Brain pericyte (primary cell): Measurements from ENCODE around the gene NAV3.
"Not testable (repeated sequence)": the region's sequence is repeated elsewhere in the genome, so short reads cannot be mapped to it uniquely, and the experiment has no call there.

ENCODE experiments used
- DNase-seq: peaks from one replicate; pipeline ENCODE4 v3.0.0-alpha.2; 2012; ENCODE audit warnings: low read depth, low spot score

The NAV3 gene

DNA sequence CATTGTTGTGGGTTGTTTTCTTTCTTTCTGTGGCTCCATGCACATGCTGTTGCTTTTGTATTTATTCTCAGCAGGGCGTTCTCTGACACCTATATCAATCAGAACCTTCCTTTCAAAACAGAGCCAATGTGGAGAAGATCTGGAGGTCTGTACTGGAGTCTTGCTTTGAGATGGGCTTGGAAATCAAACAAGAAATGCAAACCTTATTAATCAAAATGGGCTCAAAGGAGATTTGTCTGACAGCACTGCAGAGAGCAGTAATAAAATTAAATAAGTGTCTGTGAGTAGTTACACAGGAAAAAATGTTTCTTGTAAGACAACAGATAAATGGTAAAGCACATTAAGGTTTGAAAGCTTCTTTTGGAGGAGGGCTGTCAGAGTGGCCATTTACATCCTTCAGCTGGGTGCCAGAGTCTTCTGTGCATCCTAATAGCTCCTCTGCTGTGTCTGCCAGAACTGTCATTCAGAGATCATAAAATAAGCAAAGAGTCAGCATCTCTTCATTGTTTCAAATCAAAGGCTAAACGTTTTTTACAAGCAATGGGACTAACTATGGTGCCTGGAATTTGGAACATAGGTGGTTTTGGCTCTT is 414.3 kb downstream of the NAV3 start:
- no peak for DNase-seq

DNA sequence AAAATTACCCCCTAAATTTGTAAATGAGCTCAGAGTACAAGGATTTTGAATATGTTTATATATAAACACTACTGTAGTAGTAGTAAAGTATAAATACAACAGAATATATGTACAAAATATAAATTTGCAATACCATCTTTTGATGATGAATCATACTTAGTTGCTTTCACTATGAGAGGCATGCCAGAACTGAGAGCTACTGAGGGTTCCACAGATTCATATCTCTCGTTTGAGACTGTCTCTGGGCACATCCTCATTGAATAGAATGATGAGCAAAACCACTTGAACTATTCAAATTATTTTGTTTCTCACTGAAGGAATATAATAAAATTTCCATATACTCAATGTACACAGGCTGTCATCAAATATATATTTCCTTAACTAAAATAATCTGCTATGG is 417.6 kb downstream of the NAV3 start:
- no peak for DNase-seq

DNA sequence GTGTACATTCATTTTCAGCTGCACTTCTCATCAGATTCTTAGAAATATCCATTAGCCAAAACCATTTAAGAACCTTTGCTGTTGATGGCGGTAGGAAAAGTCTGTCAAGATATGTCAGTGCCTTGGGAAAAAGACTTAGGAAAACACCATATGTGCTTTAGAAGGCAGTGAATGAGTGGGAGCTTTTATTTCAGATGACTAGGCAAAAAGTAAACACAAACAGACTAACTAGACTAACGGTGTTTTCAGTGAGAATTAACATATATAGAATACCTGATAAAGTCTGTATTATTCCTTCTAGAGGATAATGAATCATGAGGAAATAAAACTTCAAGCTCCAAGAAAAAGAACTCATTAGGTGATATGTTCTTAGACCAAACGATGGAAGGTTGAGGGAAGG is 418.9 kb downstream of the NAV3 start:
- DNase-seq: no peak

DNA sequence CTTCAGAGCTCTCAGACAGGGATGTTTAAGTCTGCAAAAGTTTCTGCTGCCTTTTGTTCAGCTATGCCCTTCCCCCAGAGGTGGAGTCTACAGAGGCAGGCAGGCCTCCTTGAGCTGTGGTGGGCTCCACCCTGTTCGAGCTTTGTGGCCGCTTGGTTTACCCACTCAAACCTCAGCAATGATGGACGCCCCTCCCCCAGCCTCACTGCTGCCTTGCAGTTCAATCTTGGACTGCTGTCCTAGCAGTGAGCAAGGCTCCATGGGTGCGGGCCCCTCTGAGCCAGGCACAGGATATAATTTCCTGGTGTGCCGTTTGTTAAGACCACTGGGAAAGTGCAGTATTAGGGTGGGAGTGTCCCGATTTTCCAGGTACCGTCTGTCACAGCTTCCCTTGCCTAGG is 427.0 kb downstream of the NAV3 start:
- not testable (repeated sequence) for DNase-seq

DNA sequence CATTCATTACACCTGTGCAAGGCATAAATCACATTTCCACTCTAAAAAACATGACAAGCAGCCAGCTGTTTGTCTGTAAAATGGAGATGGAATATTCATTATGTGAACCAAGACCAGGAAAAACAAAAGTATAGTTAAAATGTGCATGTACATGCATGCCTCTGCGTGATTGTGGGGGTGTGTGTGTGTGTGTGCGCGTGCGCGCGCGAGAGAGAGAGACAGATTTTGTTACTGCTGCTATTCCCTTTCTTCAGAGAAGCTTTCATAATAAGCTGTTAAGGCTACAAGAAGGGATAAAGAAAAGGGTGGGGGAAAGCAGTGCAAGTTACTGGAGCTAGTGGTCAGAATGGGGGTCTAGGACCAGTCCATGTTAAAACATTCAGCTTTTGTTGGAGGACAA is 430.3 kb downstream of the NAV3 start:
- DNase-seq: no peak

DNA sequence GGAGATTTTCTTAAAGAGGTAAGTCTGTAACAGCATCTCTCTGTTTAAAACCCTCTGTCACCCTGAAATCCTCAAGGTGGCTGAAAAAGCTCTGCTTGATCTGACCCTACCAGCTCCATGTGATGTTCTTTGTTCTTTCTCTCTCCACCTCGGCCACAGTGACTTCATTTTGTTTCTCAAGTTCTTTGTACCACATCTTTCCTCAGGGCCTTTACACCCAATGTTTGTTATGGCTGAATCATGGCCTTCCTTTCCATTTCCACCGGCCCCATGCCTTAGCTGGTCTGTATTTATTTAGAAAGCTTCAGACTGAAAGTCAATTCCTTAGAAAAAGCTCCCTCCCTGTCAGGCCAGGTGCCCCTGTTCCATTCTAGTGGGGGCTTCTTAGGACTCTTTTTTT is 431.2 kb downstream of the NAV3 start:
- no peak for DNase-seq
